Trophoblast cell (in vitro differentiated cells and primary cell): Measurements from ENCODE around the gene RTN4RL1.
A peak's percentile ranks its signal among the peaks of the same experiment; 100 is the strongest.

Experiments used
- DNase-seq, 2 donors: peaks; one replicate each; pipeline ENCODE4 v3.0.0-alpha.2; 2016
- H2AFZ ChIP-seq: 2 replicates; pipeline ENCODE4 v1.6.1; 2013; ENCODE audit warnings: low read length, moderate library complexity, mild to moderate bottlenecking; ENCODE audit not compliant: insufficient read depth, poor library complexity
- H2AK5ac ChIP-seq: 2 replicates; pipeline ENCODE4 v1.6.1; 2013; ENCODE audit warnings: mild to moderate bottlenecking, low read length
- H2BK120ac ChIP-seq: 2 replicates; pipeline ENCODE4 v1.6.1; 2013; ENCODE audit warnings: low read length, mild to moderate bottlenecking, moderate library complexity; ENCODE audit not compliant: insufficient read depth, poor library complexity
- H2BK12ac ChIP-seq: 2 replicates; pipeline ENCODE4 v1.6.1; 2013; ENCODE audit warnings: mild to moderate bottlenecking, low read length, moderate library complexity
- H2BK5ac ChIP-seq: 2 replicates; pipeline ENCODE4 v1.6.1; 2013; ENCODE audit warnings: low read length, low read depth, moderate library complexity, mild to moderate bottlenecking; ENCODE audit not compliant: poor library complexity
- H3K14ac ChIP-seq: 2 replicates; pipeline ENCODE4 v1.6.1; 2013; ENCODE audit warnings: mild to moderate bottlenecking, low read length
- H3K18ac ChIP-seq: 2 replicates; pipeline ENCODE4 v1.6.1; 2013; ENCODE audit warnings: mild to moderate bottlenecking, low read length
- H3K23ac ChIP-seq: 2 replicates; pipeline ENCODE4 v1.6.1; 2013; ENCODE audit warnings: low read length
- H3K27ac ChIP-seq: 2 replicates; pipeline ENCODE4 v1.5.1; 2013; ENCODE audit warnings: low read depth, mild to moderate bottlenecking, inconsistent platforms, low read length, moderate library complexity
- H3K27me3 ChIP-seq: 2 replicates; pipeline ENCODE4 v1.6.1; 2013; ENCODE audit warnings: inconsistent platforms, mild to moderate bottlenecking, low read length, moderate library complexity; ENCODE audit not compliant: insufficient read depth
- H3K36me3 ChIP-seq, 2 experiments: 1 replicate in 1 of 2; 2 replicates in 1 of 2; pipeline ENCODE4 v1.6.1; 2013; ENCODE audit warnings: low read length in 2 of 2, mild to moderate bottlenecking in 2 of 2, moderate library complexity in 1 of 2; ENCODE audit not compliant: insufficient read depth in 2 of 2, control insufficient read depth in 1 of 2
- H3K4ac ChIP-seq: 2 replicates; pipeline ENCODE4 v1.6.1; 2013; ENCODE audit warnings: low read depth, mild to moderate bottlenecking, low read length, moderate library complexity
- H3K4me1 ChIP-seq, 2 experiments: 1 replicate in 1 of 2; 2 replicates in 1 of 2; pipeline ENCODE4 v1.6.1; 2013; ENCODE audit warnings: low read length in 2 of 2, mild to moderate bottlenecking in 2 of 2, moderate library complexity in 1 of 2; ENCODE audit not compliant: insufficient read depth in 2 of 2, control insufficient read depth in 1 of 2
- H3K4me2 ChIP-seq: 2 replicates; pipeline ENCODE4 v1.6.1; 2013; ENCODE audit warnings: inconsistent platforms, mild to moderate bottlenecking, low read length, moderate library complexity
- H3K4me3 ChIP-seq: 2 replicates; pipeline ENCODE4 v1.5.1; 2013; ENCODE audit warnings: mild to moderate bottlenecking, low read depth, low read length, inconsistent platforms
- H3K79me1 ChIP-seq: one replicate; pipeline ENCODE4 v1.6.1; 2013; ENCODE audit warnings: low read length
- H3K79me2 ChIP-seq: 2 replicates; pipeline ENCODE4 v1.6.1; 2013; ENCODE audit warnings: low read length, mild to moderate bottlenecking; ENCODE audit not compliant: control insufficient read depth, insufficient read depth, poor library complexity
- H3K9ac ChIP-seq: 2 replicates; pipeline ENCODE4 v1.6.1; 2013; ENCODE audit warnings: mild to moderate bottlenecking, low read length
- H3K9me3 ChIP-seq: 2 replicates; pipeline ENCODE4 v1.6.1; 2013; ENCODE audit warnings: low read depth, mild to moderate bottlenecking, control low read depth, inconsistent platforms, low read length; ENCODE audit not compliant: insufficient read depth
- H4K12ac ChIP-seq: 2 replicates; pipeline ENCODE4 v1.6.1; 2013; ENCODE audit warnings: low read depth, mild to moderate bottlenecking, low read length, moderate library complexity
- H4K8ac ChIP-seq: 2 replicates; pipeline ENCODE4 v1.6.1; 2013; ENCODE audit warnings: low read depth, mild to moderate bottlenecking, low read length, moderate library complexity
- H4K91ac ChIP-seq: one replicate; pipeline ENCODE4 v1.6.1; 2013; ENCODE audit warnings: low read depth, mild to moderate bottlenecking, low read length, moderate library complexity
- WGBS: extraction: QIAGEN DNeasy Blood & Tissue Kit; methylation state at CpG from one replicate; pipeline ENCODE4 v1.1.7; 2013; ENCODE audit warnings: missing lambda C conversion rate; ENCODE audit not compliant: insufficient read length, insufficient coverage; ENCODE audit errors: extremely low coverage; 5-methylcytosine and 5-hydroxymethylcytosine counted together

RTN4RL1 gene

DNA sequence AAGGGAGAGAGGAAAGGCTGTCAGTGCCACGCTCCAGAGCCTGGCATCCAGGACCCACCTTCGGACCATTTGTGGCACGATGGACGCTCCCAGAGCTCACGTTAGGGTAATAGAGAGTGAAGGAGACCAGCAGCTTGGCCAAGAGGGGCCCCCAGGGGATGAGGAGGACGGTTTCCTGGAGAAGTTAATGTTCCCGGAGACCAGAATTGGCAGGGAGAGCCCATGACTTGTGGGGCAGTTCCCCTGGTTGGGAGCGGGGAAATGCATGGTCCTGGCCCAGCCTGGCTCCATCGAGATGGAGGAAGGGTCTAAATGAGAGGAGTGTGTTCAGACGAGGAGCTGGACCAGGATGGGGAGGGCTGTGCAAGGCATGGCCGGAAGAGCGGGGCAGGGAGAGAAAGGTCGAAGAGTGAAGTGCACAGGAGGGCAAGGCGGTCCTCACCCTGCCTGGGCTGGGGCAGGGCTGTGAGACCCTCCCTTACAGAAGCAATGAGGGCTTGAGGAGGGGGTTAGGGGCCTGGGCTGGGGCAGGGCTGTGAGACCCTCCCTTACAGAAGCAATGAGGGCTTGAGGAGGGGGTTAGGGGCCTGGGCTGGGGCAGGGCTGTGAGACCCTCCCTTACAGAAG is 26.9 kb upstream of the RTN4RL1 start:
- no peak overlapping the region for H2BK5ac ChIP-seq
- H3K4me1 ChIP-seq = peaks cover 23 to 40% of the 10 kb centered on the region in 2 experiments
- no peak overlapping the region for H3K23ac ChIP-seq
- no peak overlapping the region for H2BK12ac ChIP-seq
- peaks cover 9% of the 10 kb centered on the region for H3K79me1 ChIP-seq
- H3K27me3 ChIP-seq = peaks cover 47% of the 10 kb centered on the region
- peaks cover 4% of the 10 kb centered on the region for H3K9me3 ChIP-seq
- H3K14ac ChIP-seq = no peak overlapping the region
- no peak for DNase-seq
- no peak overlapping the region for H3K4ac ChIP-seq
- no peak overlapping the region for H2BK120ac ChIP-seq
- H3K18ac ChIP-seq = no peak overlapping the region
- no peak overlapping the region for H2AFZ ChIP-seq
- no peak overlapping the region for H4K12ac ChIP-seq
- no peak overlapping the region for H3K4me3 ChIP-seq
- no peak overlapping the region for H4K91ac ChIP-seq
- H3K27ac ChIP-seq = no peak overlapping the region
- no peak overlapping the region for H4K8ac ChIP-seq
- no CpG with 5 or more reads among the region's 14 CpGs for WGBS
- H3K4me2 ChIP-seq = no peak overlapping the region
- H2AK5ac ChIP-seq = no peak overlapping the region
- peaks cover 2% of the 10 kb centered on the region for H3K79me2 ChIP-seq
- no peak overlapping the region for H3K9ac ChIP-seq
- H3K36me3 ChIP-seq = no peaks in the 10 kb centered on the region

DNA sequence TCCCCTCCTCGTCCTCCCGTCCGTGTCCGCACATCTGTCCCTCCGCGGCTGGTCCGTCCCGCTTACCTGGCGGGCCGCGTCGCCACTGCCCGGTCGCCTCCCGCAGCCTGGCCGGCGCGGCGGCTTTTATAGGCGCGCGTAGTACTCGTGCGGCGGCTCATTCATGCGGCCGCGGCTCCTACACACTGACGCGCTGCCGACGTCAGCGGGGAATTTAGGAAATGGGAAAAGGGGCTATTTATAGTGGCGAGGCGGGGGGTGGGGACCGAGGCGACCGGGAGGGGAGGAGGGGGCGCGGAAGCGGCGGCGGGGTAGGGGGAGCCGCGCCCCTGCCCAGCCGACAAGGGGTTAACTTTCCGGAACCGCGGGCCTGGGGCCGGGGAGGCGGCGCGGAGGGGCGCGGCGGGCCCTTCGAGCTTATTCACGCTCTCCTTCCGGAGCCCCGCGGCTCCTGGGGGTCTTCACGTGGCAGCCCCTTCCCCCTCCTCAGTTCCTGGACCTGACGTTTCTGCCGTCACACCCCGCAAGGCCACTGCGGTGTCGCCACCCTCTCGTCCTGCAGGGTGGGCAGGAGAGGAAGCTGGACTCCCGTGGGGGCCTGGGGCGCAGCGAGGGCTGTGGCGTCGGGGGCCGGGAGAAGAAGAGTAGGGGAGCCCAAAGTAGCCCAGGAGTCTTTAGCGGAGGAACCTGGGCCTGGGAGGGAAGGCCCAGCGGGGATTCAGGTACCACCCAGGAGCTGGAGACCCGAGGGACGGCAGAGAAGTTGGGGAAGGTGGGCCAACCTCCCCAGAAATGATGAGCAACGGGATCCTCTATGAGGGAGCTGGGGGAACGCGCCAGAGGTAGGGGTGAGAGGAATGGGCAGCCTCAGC is 26.2 kb upstream of the RTN4RL1 start:
- H3K4me2 ChIP-seq = peak overlapping the region; percentile 63
- H3K18ac ChIP-seq = no peak overlapping the region
- peaks cover 17 to 34% of the 10 kb centered on the region in 2 experiments for H3K4me1 ChIP-seq
- peaks cover 2% of the 10 kb centered on the region for H3K9me3 ChIP-seq
- H4K12ac ChIP-seq = no peak overlapping the region
- no peak overlapping the region for H3K4ac ChIP-seq
- H3K14ac ChIP-seq = no peak overlapping the region
- H2BK5ac ChIP-seq = no peak overlapping the region
- H3K4me3 ChIP-seq = peak overlapping the region; percentile 28
- no peak overlapping the region for H2AK5ac ChIP-seq
- peak; percentile 66 to 85 for DNase-seq
- no peak overlapping the region for H3K27ac ChIP-seq
- H2BK120ac ChIP-seq = no peak overlapping the region
- no peak overlapping the region for H3K9ac ChIP-seq
- H3K79me1 ChIP-seq = peaks cover 5% of the 10 kb centered on the region
- peaks cover under 1% of the 10 kb centered on the region for H3K79me2 ChIP-seq
- H3K27me3 ChIP-seq = peaks cover 42% of the 10 kb centered on the region
- H4K91ac ChIP-seq = no peak overlapping the region
- H2AFZ ChIP-seq = no peak overlapping the region
- H2BK12ac ChIP-seq = no peak overlapping the region
- no CpG with 5 or more reads among the region's 81 CpGs for WGBS
- no peak overlapping the region for H4K8ac ChIP-seq
- no peaks in the 10 kb centered on the region for H3K36me3 ChIP-seq
- H3K23ac ChIP-seq = no peak overlapping the region

DNA sequence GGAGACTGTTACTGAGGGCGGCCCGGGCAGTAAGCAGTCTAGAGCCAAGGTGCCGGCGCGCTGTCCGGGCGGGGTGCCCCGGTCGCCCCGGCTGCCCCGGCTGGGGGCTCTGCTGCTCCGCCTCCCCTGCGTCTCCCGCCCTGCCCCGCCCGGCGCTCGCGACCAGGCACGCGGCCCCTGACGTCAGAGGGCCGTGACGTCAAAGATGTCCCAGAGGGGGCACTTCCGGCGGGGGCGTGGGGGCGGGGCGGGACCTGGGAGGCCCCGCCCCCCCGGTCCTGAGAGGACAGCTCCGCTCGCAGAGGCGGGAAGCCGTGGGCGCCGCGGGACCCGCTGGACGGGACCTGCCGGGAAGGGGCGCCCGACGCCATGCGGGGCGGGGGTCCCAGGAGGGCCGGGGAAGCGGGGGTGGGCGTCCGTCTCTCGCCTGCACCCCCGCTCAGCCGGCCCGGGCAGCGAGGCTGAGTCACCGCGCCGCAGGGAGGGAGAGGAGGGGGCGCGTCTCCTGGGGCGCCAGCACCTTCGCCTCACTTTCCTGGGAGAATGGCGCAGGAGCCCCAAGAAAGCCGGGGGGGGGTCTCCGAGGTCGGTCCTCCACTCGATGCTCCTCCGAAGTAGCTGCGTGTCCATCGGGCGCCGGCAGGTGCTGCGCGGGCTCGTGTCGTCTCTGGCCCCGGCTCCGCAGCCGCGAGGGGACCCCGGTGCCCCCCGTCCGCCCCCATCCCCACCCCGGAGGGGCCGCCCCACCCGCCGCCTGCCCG is 25.3 kb upstream of the RTN4RL1 start:
- Histone ChIP-seq H2BK120ac (no peak overlapping the region), H3K27ac (no peak overlapping the region)

More for the DNA sequence above, 25.3 kb upstream of the RTN4RL1 start:
- Histone ChIP-seq H4K12ac (no peak overlapping the region), H2BK5ac (no peak overlapping the region), H3K18ac (no peak overlapping the region), H4K91ac (no peak overlapping the region), H3K14ac (no peak overlapping the region), H3K9ac (no peak overlapping the region), H3K4me1 (peaks cover 15 to 27% of the 10 kb centered on the region in 2 experiments), H3K36me3 (no peaks in the 10 kb centered on the region), H3K4me3 (peak overlapping the region; percentile 74), H2BK12ac (no peak overlapping the region), H3K23ac (no peak overlapping the region), H4K8ac (no peak overlapping the region), H3K4me2 (peak overlapping the region; percentile 63), H2AFZ (no peak overlapping the region), H3K9me3 (no peaks in the 10 kb centered on the region), H2AK5ac (no peak overlapping the region), H3K27me3 (peaks cover 36% of the 10 kb centered on the region), H3K79me2 (no peaks in the 10 kb centered on the region), H3K4ac (no peak overlapping the region), H3K79me1 (peaks cover 4% of the 10 kb centered on the region)
- DNase-seq = peak; percentile 59 to 77
- no CpG with 5 or more reads among the region's 88 CpGs for WGBS
